ENCODE results near the gene NAA16. TPM values are rescaled to one million over a fixed set of nuclear protein-coding genes. Genes with fewer than 3 reads are reported as not detected.

The NAA16 gene
- polyA plus RNA-seq, 1 donor from 2014 or later, result 57.0 TPM

DNA sequence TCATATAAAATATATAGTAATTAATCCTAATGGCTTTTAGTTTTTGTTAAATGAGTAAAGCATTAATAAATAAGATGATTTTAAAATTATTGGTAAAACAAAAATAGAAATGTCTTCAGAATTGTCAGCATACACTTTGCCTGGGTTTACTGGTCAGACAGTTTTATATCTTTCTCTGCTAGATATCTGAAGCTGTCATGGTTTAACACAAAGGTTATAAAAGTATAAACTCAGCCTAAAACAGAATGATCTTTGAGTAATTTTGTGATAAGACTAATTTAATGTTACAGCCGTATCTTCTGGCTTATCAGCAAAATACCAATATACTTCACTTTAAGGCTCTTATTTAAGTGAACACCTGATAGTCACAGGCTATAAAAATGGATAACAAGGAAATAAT, 17.8 kb upstream of the NAA16 start:
- TF ChIP-seq RAD21 (conservative IDR thresholded peaks at IDR 0.05) (no peak), TAF1 (IDR thresholded peaks at IDR 0.05; ENCODE audit: low read depth) (no peak), EP300 (conservative IDR thresholded peaks at IDR 0.05; ENCODE audit: poor library complexity, severe bottlenecking) (no peak), EZH2 (IDR thresholded peaks at IDR 0.05; ENCODE audit: borderline replicate concordance, insufficient read depth, low read length, poor library complexity, severe bottlenecking) (no peak), SMC3 (conservative IDR thresholded peaks at IDR 0.05; ENCODE audit: poor library complexity) (no peak), POLR2AphosphoS5 (IDR thresholded peaks at IDR 0.05) (no peak)
- TF ChIP-seq, protein P1, sequence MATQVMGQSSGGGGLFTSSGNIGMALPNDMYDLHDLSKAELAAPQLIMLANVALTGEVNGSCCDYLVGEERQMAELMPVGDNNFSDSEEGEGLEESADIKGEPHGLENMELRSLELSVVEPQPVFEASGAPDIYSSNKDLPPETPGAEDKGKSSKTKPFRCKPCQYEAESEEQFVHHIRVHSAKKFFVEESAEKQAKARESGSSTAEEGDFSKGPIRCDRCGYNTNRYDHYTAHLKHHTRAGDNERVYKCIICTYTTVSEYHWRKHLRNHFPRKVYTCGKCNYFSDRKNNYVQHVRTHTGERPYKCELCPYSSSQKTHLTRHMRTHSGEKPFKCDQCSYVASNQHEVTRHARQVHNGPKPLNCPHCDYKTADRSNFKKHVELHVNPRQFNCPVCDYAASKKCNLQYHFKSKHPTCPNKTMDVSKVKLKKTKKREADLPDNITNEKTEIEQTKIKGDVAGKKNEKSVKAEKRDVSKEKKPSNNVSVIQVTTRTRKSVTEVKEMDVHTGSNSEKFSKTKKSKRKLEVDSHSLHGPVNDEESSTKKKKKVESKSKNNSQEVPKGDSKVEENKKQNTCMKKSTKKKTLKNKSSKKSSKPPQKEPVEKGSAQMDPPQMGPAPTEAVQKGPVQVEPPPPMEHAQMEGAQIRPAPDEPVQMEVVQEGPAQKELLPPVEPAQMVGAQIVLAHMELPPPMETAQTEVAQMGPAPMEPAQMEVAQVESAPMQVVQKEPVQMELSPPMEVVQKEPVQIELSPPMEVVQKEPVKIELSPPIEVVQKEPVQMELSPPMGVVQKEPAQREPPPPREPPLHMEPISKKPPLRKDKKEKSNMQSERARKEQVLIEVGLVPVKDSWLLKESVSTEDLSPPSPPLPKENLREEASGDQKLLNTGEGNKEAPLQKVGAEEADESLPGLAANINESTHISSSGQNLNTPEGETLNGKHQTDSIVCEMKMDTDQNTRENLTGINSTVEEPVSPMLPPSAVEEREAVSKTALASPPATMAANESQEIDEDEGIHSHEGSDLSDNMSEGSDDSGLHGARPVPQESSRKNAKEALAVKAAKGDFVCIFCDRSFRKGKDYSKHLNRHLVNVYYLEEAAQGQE (IDR thresholded peaks at IDR 0.05; ENCODE audit: borderline replicate concordance), result no peak
- TF ChIP-seq, protein P2, sequence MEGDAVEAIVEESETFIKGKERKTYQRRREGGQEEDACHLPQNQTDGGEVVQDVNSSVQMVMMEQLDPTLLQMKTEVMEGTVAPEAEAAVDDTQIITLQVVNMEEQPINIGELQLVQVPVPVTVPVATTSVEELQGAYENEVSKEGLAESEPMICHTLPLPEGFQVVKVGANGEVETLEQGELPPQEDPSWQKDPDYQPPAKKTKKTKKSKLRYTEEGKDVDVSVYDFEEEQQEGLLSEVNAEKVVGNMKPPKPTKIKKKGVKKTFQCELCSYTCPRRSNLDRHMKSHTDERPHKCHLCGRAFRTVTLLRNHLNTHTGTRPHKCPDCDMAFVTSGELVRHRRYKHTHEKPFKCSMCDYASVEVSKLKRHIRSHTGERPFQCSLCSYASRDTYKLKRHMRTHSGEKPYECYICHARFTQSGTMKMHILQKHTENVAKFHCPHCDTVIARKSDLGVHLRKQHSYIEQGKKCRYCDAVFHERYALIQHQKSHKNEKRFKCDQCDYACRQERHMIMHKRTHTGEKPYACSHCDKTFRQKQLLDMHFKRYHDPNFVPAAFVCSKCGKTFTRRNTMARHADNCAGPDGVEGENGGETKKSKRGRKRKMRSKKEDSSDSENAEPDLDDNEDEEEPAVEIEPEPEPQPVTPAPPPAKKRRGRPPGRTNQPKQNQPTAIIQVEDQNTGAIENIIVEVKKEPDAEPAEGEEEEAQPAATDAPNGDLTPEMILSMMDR (IDR thresholded peaks at IDR 0.05; ENCODE audit: poor library complexity, severe bottlenecking), result no peak
- H3K79me2 ChIP-seq (replicated peaks; ENCODE audit: insufficient read depth, low read length), result no peaks in the 10 kb centered on the region
- no peak overlapping the region for H3K4me2 ChIP-seq (ENCODE audit: low read length)
- H3K27ac ChIP-seq (ENCODE audit: low read length), result no peak overlapping the region
- H3F3A ChIP-seq (ENCODE audit: insufficient read depth, low read length, poor library complexity, severe bottlenecking), result no peaks in the 10 kb centered on the region
- H3K9ac ChIP-seq (ENCODE audit: low read length), result no peak overlapping the region
- H3K36me3 ChIP-seq (ENCODE audit: insufficient read depth, low read length), result no peaks in the 10 kb centered on the region
- no peak overlapping the region for H2AFZ ChIP-seq (ENCODE audit: low read depth, low read length)
- no peak overlapping the region for H3K4me3 ChIP-seq (ENCODE audit: low read length)
- no peaks in the 10 kb centered on the region for H4K20me1 ChIP-seq (ENCODE audit: insufficient read depth)
- no peaks in the 10 kb centered on the region for H3K27me3 ChIP-seq (ENCODE audit: insufficient read depth, low read depth, low read length)
- no peaks in the 10 kb centered on the region for H3K9me3 ChIP-seq (ENCODE audit: low read length)
- H3K9me2 ChIP-seq (ENCODE audit: insufficient read depth, low read length), result no peaks in the 10 kb centered on the region

DNA sequence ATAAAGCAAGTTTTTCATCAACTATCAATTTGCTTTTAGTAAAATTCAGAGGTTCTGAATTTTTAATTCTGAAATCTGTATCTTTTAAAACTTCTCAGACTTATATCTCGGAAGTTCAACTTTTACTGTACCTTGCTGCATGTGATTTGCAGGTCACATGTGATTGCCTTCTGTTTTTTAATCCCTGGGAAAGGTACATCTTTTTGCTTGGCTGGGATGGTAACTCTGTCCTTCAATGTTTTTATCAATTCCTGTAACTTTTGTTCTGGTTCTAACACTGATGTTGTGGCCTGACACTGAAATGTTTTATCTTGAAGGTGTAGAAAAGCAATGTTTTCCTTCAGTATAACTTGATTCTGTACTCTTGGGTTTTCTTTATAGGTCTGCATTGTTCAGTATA, 16.2 kb upstream of the NAA16 start:
- Histone ChIP-seq H3K9me3 (ENCODE audit: low read length) (no peaks in the 10 kb centered on the region), H3K79me2 (replicated peaks; ENCODE audit: insufficient read depth, low read length) (no peaks in the 10 kb centered on the region), H3K27me3 (ENCODE audit: insufficient read depth, low read depth, low read length) (no peaks in the 10 kb centered on the region), H2AFZ (ENCODE audit: low read depth, low read length) (no peak overlapping the region), H3K4me3 (ENCODE audit: low read length) (no peak overlapping the region), H3K36me3 (ENCODE audit: insufficient read depth, low read length) (no peaks in the 10 kb centered on the region), H3K27ac (ENCODE audit: low read length) (no peak overlapping the region), H3K9ac (ENCODE audit: low read length) (no peak overlapping the region), H3K4me2 (ENCODE audit: low read length) (no peak overlapping the region), H4K20me1 (ENCODE audit: insufficient read depth) (no peaks in the 10 kb centered on the region), H3K9me2 (ENCODE audit: insufficient read depth, low read length) (no peaks in the 10 kb centered on the region), H3F3A (ENCODE audit: insufficient read depth, low read length, poor library complexity, severe bottlenecking) (no peaks in the 10 kb centered on the region)
- TF ChIP-seq MXI1 (conservative IDR thresholded peaks at IDR 0.05; ENCODE audit: poor library complexity, severe bottlenecking) (no peak), EZH2 (IDR thresholded peaks at IDR 0.05; ENCODE audit: borderline replicate concordance, insufficient read depth, low read length, poor library complexity, severe bottlenecking) (no peak), POLR2AphosphoS5 (IDR thresholded peaks at IDR 0.05) (no peak), TAF1 (IDR thresholded peaks at IDR 0.05; ENCODE audit: low read depth) (no peak)
- TF ChIP-seq, protein P2 (IDR thresholded peaks at IDR 0.05; ENCODE audit: poor library complexity, severe bottlenecking), result no peak
